Right lobe of liver (tissue), 4 donors: ENCODE measurements around the gene PPM1K.

ENCODE experiments used
- POLR2A ChIP-seq: fragments of 450-650 bp; IDR thresholded peaks from one replicate; pipeline ENCODE4 v1.6.1; 2017; ENCODE audit warnings: antibody characterized with exemption, mild to moderate bottlenecking
- TF ChIP-seq, protein P1 (sequence below), 4 donors: fragments of 200-600 bp in 3 of 4; fragments of 450-650 bp in 1 of 4; IDR thresholded peaks; one replicate each; pipeline versions ENCODE4 v1.5.1 to v1.8.0; 2016 to 2022; ENCODE audit warnings: antibody characterized with exemption in 4 of 4, mild to moderate bottlenecking in 2 of 4
- donor health status: DM: no; HTN: no; CAD: no.
- donor health status: DM: no; HTN: no; CAD: no.
- donor health status: DM: no; HTN: yes; CAD: no.

- TF ChIP-seq, protein P1, sequence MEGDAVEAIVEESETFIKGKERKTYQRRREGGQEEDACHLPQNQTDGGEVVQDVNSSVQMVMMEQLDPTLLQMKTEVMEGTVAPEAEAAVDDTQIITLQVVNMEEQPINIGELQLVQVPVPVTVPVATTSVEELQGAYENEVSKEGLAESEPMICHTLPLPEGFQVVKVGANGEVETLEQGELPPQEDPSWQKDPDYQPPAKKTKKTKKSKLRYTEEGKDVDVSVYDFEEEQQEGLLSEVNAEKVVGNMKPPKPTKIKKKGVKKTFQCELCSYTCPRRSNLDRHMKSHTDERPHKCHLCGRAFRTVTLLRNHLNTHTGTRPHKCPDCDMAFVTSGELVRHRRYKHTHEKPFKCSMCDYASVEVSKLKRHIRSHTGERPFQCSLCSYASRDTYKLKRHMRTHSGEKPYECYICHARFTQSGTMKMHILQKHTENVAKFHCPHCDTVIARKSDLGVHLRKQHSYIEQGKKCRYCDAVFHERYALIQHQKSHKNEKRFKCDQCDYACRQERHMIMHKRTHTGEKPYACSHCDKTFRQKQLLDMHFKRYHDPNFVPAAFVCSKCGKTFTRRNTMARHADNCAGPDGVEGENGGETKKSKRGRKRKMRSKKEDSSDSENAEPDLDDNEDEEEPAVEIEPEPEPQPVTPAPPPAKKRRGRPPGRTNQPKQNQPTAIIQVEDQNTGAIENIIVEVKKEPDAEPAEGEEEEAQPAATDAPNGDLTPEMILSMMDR (IDR thresholded peaks at IDR 0.05), result no peak
- TF ChIP-seq POLR2A, result no peak
Observed at GRCh38 chr4:88244816-88245579, 39.4 kb downstream of the PPM1K start.
